IPS-NIHi11 (cell line): ENCODE measurements around the gene IL6R.

ENCODE experiments used
- DNase-seq: peaks from one replicate; pipeline ENCODE4 v3.0.0; 2012; ENCODE audit warnings: mixed read lengths, low spot score

The IL6R gene

DNA sequence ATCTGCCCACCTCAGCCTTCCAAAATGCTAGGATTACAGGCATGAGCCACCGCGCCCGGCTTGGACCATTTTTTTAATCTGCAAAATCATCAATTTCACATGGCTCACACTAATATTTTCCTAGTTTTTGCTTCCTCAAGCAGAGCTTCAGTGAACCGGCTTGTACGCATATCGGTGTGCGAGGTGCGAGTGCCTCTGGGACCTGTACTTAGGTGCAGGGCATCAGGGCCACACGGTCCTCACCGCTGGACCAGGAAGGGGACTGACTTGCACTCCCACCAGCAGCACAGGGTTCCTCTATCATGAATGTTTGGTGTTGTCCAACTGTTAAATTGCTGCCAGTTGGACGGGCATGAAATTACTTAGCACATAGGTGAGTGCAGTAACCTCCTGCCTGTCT, 112.5 kb downstream of the IL6R start:
- no peak for DNase-seq
